GM12874 (cell line): Measurements from ENCODE around the gene APH1B.

Experiments
- CTCF ChIP-seq: IDR thresholded peaks from 2 replicates; pipeline ENCODE4 v1.5.1; 2011; ENCODE audit warnings: low read depth, mild to moderate bottlenecking, control low read depth, low read length, moderate library complexity; ENCODE audit not compliant: insufficient read depth

APH1B gene

GRCh38 chr15:63274427-63274826 lies 3.0 kb upstream of the APH1B start:
- TF ChIP-seq CTCF: no peak

- TF ChIP-seq CTCF: no peak
Measured at GRCh38 chr15:63276342-63277037, 915 bp upstream of the APH1B start.

DNA sequence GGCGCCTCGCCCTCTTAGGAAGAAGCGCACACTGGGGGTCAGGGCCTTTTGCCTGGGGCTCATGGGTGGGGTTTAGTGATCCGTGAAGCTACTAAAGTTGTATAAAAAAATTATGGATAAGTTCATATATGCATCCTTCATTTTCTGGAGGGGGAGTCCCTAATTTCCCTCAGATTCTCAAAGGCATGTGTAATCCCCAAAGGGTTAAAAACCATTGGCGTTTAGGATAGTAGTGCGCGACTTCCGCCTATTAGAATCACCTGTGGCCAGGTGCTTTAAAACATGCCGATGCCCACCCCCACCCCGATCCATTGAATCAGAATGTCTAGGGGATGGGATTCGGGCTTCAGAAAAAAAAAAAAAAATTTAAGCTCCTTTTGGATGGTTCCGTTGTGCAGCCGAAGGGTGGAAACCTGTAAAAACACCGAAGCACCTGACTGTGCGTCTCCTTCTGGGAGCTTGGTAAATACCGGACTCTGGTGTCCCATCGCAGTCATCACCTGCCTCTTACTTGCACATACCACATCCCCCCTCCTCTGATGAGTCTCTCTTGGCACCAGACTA lies 570 bp downstream of the APH1B start:
- no peak for TF ChIP-seq CTCF

GRCh38 chr15:63283126-63283525 lies 5.7 kb downstream of the APH1B start:
- TF ChIP-seq CTCF: no peak

DNA sequence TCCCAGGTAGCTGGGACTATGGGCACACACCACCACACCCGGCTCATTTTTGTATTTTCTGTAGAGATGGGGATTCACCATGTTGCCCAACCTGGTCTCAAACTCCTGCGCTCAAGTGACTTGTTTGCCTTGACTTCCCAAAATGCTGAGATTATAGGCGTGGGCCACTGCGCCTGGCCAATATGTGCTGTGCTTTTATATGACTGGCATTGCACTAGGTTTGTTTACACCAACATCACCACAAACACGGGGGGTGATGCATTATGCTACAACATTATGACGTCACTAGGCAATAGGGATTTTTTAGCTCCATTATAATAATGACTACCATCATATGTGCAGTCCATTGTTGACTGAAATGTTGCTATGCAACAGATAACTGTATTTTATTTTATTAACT lies 6.9 kb downstream of the APH1B start:
- no peak for TF ChIP-seq CTCF

DNA sequence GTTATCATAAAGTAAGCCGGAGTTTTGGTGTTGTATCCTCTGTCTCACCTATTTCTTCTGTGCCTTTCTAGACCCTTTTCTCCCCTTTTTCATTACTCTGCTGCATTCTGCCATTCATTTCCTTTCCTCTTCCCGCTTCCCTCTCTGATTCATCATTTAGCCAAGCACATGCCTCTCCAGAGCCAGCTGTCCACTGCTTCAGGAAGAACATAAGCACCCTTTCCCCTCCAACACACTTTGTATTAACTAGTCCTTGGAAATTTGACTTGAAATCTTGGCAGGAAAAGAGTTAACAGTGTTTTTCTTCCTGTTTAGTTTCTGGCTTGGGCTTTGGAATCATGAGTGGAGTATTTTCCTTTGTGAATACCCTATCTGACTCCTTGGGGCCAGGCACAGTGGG lies 9.7 kb downstream of the APH1B start:
- TF ChIP-seq CTCF: no peak

GRCh38 chr15:63288342-63288741 lies 10.9 kb downstream of the APH1B start:
- TF ChIP-seq CTCF: no peak
